ENCODE measurements around the gene PIH1D2.
A peak's percentile ranks its signal among the peaks of the same experiment; 100 is the strongest.
"Not testable (repeated sequence)": the region's sequence is repeated elsewhere in the genome, so short reads cannot be mapped to it uniquely, and the experiment has no call there.

Gene PIH1D2, protein sequence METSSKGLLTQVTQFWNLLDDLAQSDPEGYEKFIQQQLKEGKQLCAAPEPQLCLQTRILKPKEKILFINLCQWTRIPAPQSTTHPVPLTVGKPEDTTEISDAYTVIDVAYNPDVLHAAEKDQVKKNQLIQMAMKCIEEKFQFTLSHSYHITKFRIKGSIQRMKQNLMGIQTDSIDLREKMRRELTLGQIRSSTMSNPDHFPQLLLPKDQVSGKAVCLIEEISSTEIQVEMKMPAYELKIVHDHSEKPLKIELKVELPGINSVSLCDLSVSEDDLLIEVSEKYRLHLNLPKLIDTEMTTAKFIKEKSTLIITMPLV

GRCh38 chr11:112073941-112074811, at the start of gene PIH1D2, which contains the start of gene NKAPD1:
PIH1D2 (minus strand) TSS chr11:112074017; CDS start chr11:112073174, 843 bp downstream.
NKAPD1 (plus strand) TSS chr11:112074299; CDS start chr11:112075575, 1,276 bp downstream.
- peak; percentile 75 to 81 for DNase-seq

- DNase-seq: no peak
Measured at GRCh38 chr11:112123129-112123528, 49.3 kb upstream of the PIH1D2 start.

GRCh38 chr11:112121981-112122615, 48.3 kb upstream of the PIH1D2 start:
- DNase-seq: no peak

DNA sequence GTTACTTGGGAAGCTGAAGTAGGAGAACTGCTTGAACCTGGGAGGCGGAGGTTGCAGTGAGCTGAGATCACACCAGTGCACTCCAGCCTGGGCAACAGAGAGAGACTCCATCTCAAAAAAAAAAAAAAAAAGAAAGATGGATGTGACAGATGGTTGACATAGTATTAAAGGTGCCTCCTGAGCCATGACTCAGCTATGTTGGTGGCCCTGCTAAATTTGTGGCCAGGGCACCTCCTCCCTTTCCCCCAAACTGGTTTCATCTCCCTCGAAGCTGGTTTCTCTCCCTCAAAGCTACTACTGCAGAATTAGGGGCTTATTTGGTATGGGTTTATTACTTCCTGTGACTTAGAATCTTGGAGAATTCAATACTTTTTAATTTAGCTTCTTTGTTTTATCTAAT, 44.4 kb upstream of the PIH1D2 start:
- DNase-seq: no peak

DNA sequence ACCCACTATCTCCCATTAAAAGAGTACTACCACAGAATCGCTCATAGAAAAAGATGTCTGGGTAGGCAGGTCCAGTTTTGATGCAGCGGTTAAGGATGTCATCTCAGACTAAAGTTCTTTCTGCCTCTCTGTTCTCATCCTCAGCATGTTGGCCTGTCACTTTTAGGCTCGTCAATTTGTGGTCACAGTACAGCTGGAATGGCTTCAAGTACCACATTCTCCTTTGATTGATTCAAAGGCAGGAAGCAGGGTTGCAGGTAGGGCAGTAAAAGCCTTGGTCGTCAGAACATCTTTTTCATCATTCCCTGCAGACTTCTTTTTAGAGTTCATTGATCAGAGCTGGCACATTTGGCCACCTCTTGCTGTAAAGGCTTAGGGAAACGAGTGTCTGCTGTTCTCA, 41.6 kb upstream of the PIH1D2 start:
- no peak for DNase-seq

DNA sequence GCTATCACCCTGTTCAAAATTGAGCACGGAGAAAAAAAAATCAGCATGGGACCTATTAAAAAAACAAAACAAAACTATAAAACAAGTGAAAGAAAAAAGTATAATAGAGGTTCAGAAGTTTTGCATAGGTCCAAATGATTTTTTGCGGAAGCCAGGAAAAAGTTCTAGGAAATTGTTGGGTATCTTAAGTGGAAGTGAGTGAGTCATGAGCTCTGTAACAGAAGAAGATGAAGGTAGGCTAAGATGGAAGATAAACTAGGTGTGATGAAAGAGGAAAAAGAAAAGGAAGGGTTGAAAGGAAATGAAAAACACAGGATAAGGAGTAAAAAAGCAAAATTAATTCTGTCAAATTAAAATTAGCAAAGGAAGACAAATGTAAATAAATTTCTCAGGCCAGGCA, 40.6 kb upstream of the PIH1D2 start:
- DNase-seq: no peak

DNA sequence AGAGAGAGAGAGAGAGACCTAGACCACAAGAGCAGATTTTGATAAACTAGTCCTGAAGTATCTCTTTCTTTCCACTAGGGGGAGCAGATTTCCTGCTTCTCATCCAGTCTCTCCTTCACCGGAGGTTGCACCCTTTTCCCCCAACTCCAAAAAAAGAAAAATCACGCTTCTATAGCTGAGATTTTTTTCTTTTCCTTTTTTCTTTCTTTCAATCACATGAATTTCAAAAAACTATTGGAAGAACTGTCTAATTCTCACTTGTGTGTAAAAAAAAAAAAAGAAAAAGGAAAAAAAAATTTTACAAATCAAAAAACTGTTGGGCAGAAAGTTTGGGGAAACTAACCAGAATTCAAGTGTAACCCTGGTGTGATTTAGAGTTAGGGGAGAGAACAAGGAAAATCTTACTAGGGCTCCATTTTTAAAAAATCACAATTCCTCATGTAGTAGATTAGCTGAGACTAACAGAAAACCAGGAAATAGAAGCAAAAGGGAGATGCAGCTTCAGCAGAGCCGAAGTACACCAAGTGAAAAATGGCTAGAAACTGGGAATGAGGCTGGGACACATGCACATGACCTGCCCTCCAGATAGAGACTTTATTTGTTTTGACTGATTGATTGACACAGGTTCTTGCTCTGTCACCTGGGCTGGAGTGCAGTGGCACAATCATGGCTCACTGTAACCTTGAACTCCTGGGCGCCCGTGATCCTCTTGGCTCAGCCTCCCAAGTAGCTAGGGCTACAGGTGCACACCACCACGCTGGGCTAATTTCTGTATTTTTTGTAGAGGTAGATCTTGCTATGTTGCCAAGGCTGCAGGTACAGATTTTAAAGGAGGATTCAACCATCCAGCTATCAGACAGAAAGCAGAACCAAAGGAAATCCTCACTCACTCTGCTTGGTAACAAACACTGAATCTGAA, 40.0 kb upstream of the PIH1D2 start:
- no peak for DNase-seq

- DNase-seq: no peak
Measured at GRCh38 chr11:112106070-112106469, 32.3 kb upstream of the PIH1D2 start.

DNA sequence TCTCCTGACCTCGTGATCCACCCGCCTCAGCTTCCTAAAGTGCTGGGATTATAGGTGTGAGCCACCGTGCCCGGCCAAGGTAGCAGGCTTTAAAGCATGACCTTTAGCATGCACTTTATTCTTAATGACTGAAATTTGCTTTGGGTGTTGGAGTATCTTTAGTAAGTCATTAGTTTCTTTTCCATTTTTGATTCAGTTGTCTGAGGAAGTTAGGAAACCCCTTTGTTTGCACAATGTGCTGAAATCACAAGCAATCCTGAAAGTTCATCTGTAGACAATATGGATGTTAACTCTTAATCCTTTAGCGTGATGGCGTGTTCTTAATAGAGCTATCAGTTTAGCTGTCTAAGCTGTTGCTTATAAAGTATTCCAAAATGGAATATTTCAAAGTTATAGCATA, 29.6 kb upstream of the PIH1D2 start:
- no peak for DNase-seq

GRCh38 chr11:112100462-112100861, 26.6 kb upstream of the PIH1D2 start:
- DNase-seq: no peak

DNA sequence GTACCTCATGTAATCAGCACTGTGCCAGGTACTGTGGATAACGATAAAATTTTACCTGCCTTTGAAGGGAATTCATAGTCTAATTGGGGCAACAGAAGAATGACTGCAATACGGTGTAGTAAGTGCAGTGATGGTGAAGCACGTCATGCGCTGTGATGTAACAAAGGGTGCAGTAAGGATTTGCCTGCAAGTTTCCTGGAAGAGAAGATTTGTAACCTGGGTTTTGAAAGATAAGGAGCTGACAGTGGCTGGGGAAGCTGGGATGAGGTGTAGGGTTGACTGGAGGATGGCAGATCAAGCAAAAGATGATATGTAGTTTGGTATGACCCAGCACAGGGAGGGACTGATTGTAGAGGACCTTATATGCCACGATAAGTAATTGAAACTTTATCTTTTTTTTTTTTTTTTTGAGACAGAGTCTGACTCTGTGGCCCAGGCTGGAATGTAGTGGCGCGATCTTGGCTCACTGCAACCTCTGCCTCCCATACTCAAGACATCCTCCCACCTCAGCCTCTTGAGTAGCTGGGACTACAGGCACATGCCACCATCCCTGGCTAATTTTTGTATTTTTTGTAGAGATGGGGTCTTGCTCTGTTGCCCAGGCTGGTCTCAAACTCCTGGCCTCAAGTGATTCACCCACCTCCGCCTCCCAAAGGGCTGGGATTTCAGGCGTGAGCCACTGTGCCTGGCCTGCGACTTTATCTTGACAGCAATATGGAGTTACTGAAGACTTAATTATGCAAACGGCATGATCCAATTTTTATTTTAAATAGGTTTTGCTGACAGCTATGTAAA, 24.1 kb upstream of the PIH1D2 start:
- no peak for DNase-seq

GRCh38 chr11:112096194-112096593, 22.4 kb upstream of the PIH1D2 start:
- DNase-seq: no peak

- DNase-seq: not testable (repeated sequence)
Measured at GRCh38 chr11:112095302-112095701, 21.5 kb upstream of the PIH1D2 start.

GRCh38 chr11:112087212-112087611, 13.4 kb upstream of the PIH1D2 start:
- DNase-seq: no peak

DNA sequence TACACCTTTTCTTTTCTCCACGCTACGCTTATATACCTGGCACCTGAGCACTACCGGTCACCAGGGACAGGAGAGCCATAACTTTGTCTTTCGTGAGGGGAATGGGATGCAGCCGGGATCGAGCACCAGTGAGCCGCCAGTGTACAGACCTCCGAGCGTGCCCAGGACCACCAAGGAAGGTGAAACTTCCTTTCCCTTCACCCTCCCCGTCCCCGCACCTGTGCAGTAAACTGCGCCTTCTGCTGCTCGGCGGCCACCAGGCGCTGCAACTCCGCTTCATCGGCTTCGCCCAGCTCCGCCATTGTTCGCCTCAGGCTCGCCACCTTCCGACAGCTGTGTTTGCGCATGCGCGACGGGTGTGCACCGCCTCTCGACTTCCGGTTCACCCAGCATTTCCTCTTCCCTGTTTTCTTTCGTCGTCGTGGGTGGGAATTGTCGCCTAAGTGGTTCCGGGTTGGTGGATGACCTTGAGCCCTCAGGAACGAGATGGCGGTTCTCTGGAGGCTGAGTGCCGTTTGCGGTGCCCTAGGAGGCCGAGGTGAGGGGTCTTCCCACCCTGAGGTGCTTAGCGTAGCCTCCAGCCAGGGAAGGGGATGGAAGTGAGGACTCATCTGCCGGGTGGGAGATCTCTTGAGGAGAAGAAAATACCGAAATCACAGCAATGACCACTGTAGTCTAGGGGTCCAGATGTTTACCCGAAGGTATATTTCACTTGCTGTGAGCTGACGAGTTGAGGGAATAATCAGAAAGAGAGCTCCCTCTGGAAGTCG, 12.8 kb upstream of the PIH1D2 start, which contains the start of the genes SDHD and TIMM8B:
SDHD (plus strand) TSS at position 452 of the 770 bp plus-strand sequence; CDS start at position 487, 35 bp downstream.
TIMM8B (minus strand) TSS at position 335 of the 770 bp plus-strand sequence; CDS start at position 302, 33 bp downstream.
- peak; percentile 92 to 95 for DNase-seq

- peak; percentile 48 to 51 for DNase-seq
Measured at GRCh38 chr11:112085822-112086421, 12.1 kb upstream of the PIH1D2 start.

DNA sequence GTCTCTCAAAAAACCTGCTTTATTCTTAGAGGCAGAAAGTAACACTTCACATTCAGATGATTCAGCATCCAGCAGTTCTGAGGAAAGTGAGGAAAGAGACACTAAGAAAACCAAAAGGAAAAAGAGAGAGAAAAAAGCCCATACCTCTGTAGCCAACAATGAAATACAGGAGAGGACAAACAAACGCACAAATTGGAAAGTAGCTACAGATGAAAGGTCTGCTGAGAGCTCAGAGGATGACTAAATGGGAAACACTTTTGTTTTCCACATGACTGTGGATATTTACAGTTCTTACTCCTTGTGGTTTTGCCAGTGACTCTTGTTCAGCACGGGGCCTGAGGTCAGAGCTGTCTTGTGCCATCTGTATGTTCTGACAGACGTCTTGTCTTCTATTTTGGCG, 8.9 kb upstream of the PIH1D2 start:
- peak; percentile 23 to 26 for DNase-seq

DNA sequence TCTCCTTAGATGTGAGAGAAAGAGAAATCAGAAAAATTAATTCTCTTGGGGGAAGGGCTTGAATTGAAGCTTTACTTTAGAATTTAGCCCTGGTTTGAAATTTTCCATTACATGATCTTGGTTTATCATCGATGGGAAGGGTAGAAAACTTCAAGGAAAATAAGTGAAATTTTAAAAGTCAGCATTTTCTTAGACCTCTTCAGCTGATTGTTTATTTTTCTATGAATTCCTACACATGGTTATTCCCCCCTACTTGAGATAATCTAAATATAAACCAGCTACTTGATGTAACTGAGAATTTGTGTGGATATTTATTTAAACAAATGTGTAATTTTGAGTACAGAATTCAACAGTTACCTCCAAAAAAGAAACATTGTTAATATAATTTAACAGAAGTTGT, 10.9 kb downstream of the PIH1D2 start:
- no peak for DNase-seq

DNA sequence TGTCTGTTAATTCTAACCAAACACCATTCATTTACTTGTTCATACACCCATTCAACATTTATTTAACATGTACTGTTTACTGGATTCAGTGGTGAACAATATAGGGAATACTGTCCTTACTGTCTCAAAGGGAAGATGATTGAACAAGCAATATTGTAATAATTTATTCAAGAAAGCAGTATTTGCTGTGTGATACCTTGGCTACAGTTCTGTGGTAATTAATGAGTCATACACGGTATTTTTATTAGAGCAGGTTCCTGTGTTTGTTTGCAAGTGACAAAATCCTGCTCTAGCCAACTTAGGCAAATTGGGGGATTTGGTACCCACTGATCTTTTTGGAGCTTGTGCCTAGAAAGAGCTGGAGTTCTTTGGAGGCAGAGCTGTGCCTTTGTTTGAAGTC, 15.7 kb downstream of the PIH1D2 start:
- DNase-seq: no peak

DNA sequence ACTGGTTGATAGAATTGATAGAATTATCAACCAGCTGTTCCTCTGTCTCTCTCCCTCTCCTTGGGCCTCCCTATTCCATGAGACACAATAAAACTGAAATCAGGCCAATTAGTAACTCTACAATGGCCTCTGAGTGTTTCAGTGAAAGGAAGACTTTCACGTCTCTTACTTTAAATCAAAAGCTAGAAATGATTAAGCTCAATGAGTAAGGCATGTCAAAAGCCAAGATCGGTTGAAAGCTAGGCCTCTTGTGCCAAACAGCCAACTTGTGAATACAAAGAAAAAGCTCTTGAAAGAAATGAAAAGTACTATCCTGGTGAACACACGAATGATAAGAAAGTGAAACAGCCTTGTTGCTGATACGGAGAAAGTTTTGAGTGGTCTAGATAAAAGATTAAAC, 16.6 kb downstream of the PIH1D2 start:
- DNase-seq: no peak

All from stimulated activated CD4-positive, alpha-beta T cell treated with anti-CD3 and anti-CD28 coated beads, Interleukin-2, amount 100 ng/mL, for 24 hours (primary cell).